ENCODE results near the gene HES6. TPM values are rescaled to one million over a fixed set of nuclear protein-coding genes. Genes with fewer than 3 reads are reported as not detected.

The HES6 gene
- total and polyA plus RNA-seq, 2 donors (not counting 1 experiment from before 2014, with no cell fraction given) = 0.82 to 4.1 TPM

DNA sequence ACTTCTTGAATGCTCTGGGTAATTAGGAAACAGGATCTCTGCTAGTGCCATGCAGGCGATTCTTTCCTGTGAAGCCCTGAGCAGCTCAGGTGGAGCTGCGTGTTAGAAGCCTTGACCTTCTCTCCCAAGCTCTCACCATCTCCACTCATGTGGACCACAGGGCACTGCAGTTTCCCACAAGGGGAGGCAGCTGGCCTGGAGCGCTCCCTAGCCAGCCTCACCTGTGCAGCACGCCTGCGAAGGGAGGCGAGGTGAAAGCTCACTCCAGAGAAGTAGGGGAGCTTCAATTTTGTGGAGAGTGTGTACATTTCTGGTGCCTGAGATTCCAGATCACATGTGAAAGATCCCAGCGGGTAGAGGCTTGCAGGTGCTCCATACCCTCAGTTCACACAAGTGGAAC, 11.1 kb upstream of the HES6 start:
- TF ChIP-seq EZH2 (IDR thresholded peaks at IDR 0.05; ENCODE audit: low read length, missing control alignments) = no peak
- TF ChIP-seq, protein P1, sequence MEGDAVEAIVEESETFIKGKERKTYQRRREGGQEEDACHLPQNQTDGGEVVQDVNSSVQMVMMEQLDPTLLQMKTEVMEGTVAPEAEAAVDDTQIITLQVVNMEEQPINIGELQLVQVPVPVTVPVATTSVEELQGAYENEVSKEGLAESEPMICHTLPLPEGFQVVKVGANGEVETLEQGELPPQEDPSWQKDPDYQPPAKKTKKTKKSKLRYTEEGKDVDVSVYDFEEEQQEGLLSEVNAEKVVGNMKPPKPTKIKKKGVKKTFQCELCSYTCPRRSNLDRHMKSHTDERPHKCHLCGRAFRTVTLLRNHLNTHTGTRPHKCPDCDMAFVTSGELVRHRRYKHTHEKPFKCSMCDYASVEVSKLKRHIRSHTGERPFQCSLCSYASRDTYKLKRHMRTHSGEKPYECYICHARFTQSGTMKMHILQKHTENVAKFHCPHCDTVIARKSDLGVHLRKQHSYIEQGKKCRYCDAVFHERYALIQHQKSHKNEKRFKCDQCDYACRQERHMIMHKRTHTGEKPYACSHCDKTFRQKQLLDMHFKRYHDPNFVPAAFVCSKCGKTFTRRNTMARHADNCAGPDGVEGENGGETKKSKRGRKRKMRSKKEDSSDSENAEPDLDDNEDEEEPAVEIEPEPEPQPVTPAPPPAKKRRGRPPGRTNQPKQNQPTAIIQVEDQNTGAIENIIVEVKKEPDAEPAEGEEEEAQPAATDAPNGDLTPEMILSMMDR (conservative IDR thresholded peaks at IDR 0.05 in 1 of 2, IDR thresholded peaks at IDR 0.05 in 1 of 2; ENCODE audit: low read depth in 1 of 2, low read length in 2 of 2) = no peak
- Histone ChIP-seq H3K9me3 (ENCODE audit: control insufficient read depth, insufficient read depth, low read depth, low read length) (no peaks in the 10 kb centered on the region), H3K4me1 (ENCODE audit: control insufficient read depth, extremely low read depth, insufficient read depth, low read length) (no peaks in the 10 kb centered on the region), H3K4me2 (ENCODE audit: extremely low read depth, insufficient read depth, low read length) (no peak overlapping the region), H3K79me2 (ENCODE audit: control insufficient read depth, insufficient read depth, low read length) (no peaks in the 10 kb centered on the region), H4K20me1 (ENCODE audit: control insufficient read depth, extremely low read depth, insufficient read depth, low read length) (no peaks in the 10 kb centered on the region), H3K4me3 (replicated peaks in 1 of 4; ENCODE audit: control extremely low read depth in 1 of 4, insufficient read depth in 1 of 4, low read depth in 3 of 4, low read length in 4 of 4) (no peak overlapping the region), H3K27me3 (ENCODE audit: control insufficient read depth, insufficient read depth, low read length) (no peaks in the 10 kb centered on the region), H3K27ac (ENCODE audit: insufficient read depth, low read length) (no peak overlapping the region), H3K9ac (ENCODE audit: insufficient read depth, low read length) (no peak overlapping the region), H3K36me3 (ENCODE audit: control insufficient read depth, insufficient read depth, low read length) (peaks cover 2% of the 10 kb centered on the region), H2AFZ (ENCODE audit: low read length) (no peak overlapping the region)
- DNase-seq (ENCODE audit: low read depth in 2 of 2) = no peak

DNA sequence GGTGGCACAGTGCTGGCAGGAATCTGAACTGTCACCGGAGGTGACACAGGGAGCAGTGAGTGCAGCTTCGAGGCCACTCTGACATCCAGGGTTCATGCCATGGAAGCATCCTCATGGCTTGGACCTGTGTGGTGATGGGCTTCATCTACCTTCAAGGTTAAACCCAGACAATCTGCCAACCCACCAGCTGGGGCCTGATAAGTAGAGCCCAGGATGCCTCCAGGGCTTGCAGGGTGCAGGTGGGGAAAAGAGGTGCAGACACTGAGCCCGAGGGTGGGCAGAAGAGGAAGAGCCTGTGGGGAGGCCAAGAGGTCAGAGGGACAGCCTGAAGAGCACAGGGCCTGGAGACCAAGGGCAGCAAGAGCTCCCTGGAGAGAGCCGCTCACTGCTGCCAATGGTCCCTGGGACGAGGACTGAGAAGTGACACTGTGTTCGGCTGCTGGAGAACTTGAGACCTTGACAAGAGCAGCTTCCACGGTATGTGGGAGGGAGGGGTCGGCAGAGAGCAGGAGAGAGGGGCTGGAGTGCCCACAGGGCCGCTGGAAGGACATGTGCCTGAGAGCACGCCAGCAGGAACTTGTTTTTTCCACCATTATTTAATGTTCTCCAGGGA, 8.1 kb upstream of the HES6 start:
- no peak for TF ChIP-seq EZH2 (IDR thresholded peaks at IDR 0.05; ENCODE audit: low read length, missing control alignments)
- TF ChIP-seq, protein P1 (conservative IDR thresholded peaks at IDR 0.05 in 1 of 2, IDR thresholded peaks at IDR 0.05 in 1 of 2; ENCODE audit: low read depth in 1 of 2, low read length in 2 of 2) = no peak
- H3K4me1 ChIP-seq (ENCODE audit: control insufficient read depth, extremely low read depth, insufficient read depth, low read length) = peaks cover under 1% of the 10 kb centered on the region
- no peak for DNase-seq (ENCODE audit: low read depth in 2 of 2)
- H3K9ac ChIP-seq (ENCODE audit: insufficient read depth, low read length) = no peak overlapping the region
- H3K4me3 ChIP-seq (replicated peaks in 1 of 4; ENCODE audit: control extremely low read depth in 1 of 4, insufficient read depth in 1 of 4, low read depth in 3 of 4, low read length in 4 of 4) = no peak overlapping the region
- H3K27me3 ChIP-seq (ENCODE audit: control insufficient read depth, insufficient read depth, low read length) = no peaks in the 10 kb centered on the region
- no peak overlapping the region for H2AFZ ChIP-seq (ENCODE audit: low read length)
- no peak overlapping the region for H3K27ac ChIP-seq (ENCODE audit: insufficient read depth, low read length)
- no peaks in the 10 kb centered on the region for H3K9me3 ChIP-seq (ENCODE audit: control insufficient read depth, insufficient read depth, low read depth, low read length)
- no peaks in the 10 kb centered on the region for H3K79me2 ChIP-seq (ENCODE audit: control insufficient read depth, insufficient read depth, low read length)
- no peaks in the 10 kb centered on the region for H4K20me1 ChIP-seq (ENCODE audit: control insufficient read depth, extremely low read depth, insufficient read depth, low read length)
- no peaks in the 10 kb centered on the region for H3K36me3 ChIP-seq (ENCODE audit: control insufficient read depth, insufficient read depth, low read length)
- H3K4me2 ChIP-seq (ENCODE audit: extremely low read depth, insufficient read depth, low read length) = no peak overlapping the region

DNA sequence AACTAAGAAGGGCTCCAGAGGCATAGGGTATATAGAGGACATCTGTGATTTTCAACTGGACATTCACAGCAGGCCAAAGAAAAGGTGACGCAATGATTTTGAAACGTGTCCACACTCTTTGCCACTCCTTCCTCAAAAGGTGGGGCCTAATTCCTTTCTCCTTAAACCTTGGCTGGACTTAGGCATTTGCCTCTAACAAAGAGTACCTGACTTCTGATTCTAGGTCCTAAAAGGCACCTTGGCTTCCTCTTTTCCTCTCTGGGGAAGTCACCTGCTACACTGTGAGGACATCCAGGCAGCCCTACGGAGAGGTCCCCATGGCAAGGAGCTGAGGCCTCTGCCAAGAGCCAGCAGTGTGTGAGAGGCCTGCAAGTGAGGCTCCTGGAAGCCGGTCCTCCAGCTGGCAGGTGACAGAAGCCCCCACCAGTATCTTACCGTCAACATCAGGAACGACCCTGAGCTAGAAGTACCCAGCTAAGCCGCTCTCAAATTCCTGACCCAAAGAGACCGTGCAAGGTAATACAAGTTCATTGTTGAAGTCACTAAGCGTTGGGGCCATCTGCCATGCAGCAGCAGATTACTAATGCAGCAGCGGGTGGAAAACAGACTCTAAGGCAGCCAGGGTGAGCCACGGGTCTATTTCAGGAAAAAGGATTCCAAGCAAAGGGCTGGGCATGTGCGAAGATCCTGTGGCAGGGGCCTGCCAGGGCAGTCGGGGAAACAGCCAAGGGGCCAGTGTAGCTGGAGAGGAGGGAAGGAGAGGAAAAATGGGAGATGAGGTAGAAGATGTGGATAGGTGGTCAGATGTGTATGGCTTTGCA, 7.4 kb upstream of the HES6 start:
- Histone ChIP-seq H3K27ac (ENCODE audit: insufficient read depth, low read length) (no peak overlapping the region), H4K20me1 (ENCODE audit: control insufficient read depth, extremely low read depth, insufficient read depth, low read length) (no peaks in the 10 kb centered on the region), H3K79me2 (ENCODE audit: control insufficient read depth, insufficient read depth, low read length) (no peaks in the 10 kb centered on the region), H3K9ac (ENCODE audit: insufficient read depth, low read length) (no peak overlapping the region), H3K36me3 (ENCODE audit: control insufficient read depth, insufficient read depth, low read length) (no peaks in the 10 kb centered on the region), H3K4me3 (replicated peaks in 1 of 4; ENCODE audit: control extremely low read depth in 1 of 4, insufficient read depth in 1 of 4, low read depth in 3 of 4, low read length in 4 of 4) (no peak overlapping the region), H3K4me2 (ENCODE audit: extremely low read depth, insufficient read depth, low read length) (no peak overlapping the region), H3K4me1 (ENCODE audit: control insufficient read depth, extremely low read depth, insufficient read depth, low read length) (peaks cover 2% of the 10 kb centered on the region), H2AFZ (ENCODE audit: low read length) (no peak overlapping the region), H3K27me3 (ENCODE audit: control insufficient read depth, insufficient read depth, low read length) (no peaks in the 10 kb centered on the region), H3K9me3 (ENCODE audit: control insufficient read depth, insufficient read depth, low read depth, low read length) (no peaks in the 10 kb centered on the region)
- DNase-seq (ENCODE audit: low read depth in 2 of 2) = no peak
- TF ChIP-seq EZH2 (IDR thresholded peaks at IDR 0.05; ENCODE audit: low read length, missing control alignments) = no peak
- TF ChIP-seq, protein P1 (conservative IDR thresholded peaks at IDR 0.05 in 1 of 2, IDR thresholded peaks at IDR 0.05 in 1 of 2; ENCODE audit: low read depth in 1 of 2, low read length in 2 of 2) = no peak

Measured in fibroblast of lung (primary cell).